Left ventricle myocardium inferior (tissue), 1 donor: ENCODE data around the gene B3GNT3. TPM values are rescaled to one million over a fixed set of nuclear protein-coding genes. Genes with fewer than 3 reads are reported as not detected.

Experiments
- DNase-seq: peaks from one replicate; pipeline ENCODE4 v3.0.0-alpha.2; 2020
- H3K27ac ChIP-seq: fragments of 200-600 bp; replicated peaks from 2 replicates; pipeline ENCODE4 v1.8.0; 2021
- H3K27me3 ChIP-seq: fragments of 200-600 bp; 2 replicates; pipeline ENCODE4 v1.8.0; 2021; ENCODE audit warnings: low read depth
- H3K36me3 ChIP-seq: fragments of 200-600 bp; 2 replicates; pipeline ENCODE4 v1.8.0; 2021
- H3K4me1 ChIP-seq: fragments of 200-600 bp; 2 replicates; pipeline ENCODE4 v1.8.0; 2021
- H3K4me3 ChIP-seq: fragments of 200-600 bp; 2 replicates; pipeline ENCODE4 v1.8.0; 2021; ENCODE audit warnings: mild to moderate bottlenecking, moderate library complexity
- H3K9me3 ChIP-seq: fragments of 200-600 bp; replicated peaks from 2 replicates; pipeline ENCODE4 v1.8.0; 2021
- intact Hi-C: fragments of 100-400 bp; cut with micrococcal nuclease; formaldehyde crosslinking; loops from one replicate; pipeline ENCODE4 v1.11.0; 2022
- total RNA-seq: library from RNA; stranded (reverse); fragmentation: NEBNext Ultra II Directional; extraction: Animal tissue kit (Norgen Biotek cat#: 25700); gene quantifications from one replicate; pipeline ENCODE4 v1.2.1, GENCODE V29; 2021
- TF ChIP-seq, protein P1 (sequence below): fragments of 200-600 bp; IDR thresholded peaks from 2 replicates; pipeline ENCODE4 v1.8.0; 2021; ENCODE audit warnings: antibody characterized with exemption, mild to moderate bottlenecking, borderline replicate concordance
- donor health status: DM: no; HTN: yes; CAD: no; lungs with severe emphysema.

Gene B3GNT3
- total RNA-seq, 1 donor from 2014 or later = not detected

GRCh38 chr19:17862711-17863519 is 68.0 kb downstream of the B3GNT3 start:
- peaks cover 46% of the 10 kb centered on the region for H3K36me3 ChIP-seq
- H3K9me3 ChIP-seq = no peaks in the 10 kb centered on the region
- H3K27me3 ChIP-seq = no peaks in the 10 kb centered on the region
- DNase-seq = no peak
- TF ChIP-seq, protein P1, sequence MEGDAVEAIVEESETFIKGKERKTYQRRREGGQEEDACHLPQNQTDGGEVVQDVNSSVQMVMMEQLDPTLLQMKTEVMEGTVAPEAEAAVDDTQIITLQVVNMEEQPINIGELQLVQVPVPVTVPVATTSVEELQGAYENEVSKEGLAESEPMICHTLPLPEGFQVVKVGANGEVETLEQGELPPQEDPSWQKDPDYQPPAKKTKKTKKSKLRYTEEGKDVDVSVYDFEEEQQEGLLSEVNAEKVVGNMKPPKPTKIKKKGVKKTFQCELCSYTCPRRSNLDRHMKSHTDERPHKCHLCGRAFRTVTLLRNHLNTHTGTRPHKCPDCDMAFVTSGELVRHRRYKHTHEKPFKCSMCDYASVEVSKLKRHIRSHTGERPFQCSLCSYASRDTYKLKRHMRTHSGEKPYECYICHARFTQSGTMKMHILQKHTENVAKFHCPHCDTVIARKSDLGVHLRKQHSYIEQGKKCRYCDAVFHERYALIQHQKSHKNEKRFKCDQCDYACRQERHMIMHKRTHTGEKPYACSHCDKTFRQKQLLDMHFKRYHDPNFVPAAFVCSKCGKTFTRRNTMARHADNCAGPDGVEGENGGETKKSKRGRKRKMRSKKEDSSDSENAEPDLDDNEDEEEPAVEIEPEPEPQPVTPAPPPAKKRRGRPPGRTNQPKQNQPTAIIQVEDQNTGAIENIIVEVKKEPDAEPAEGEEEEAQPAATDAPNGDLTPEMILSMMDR = no peak
- H3K27ac ChIP-seq = peak overlapping the region; percentile 50
- intact Hi-C loops = no loop called here
- no peak overlapping the region for H3K4me3 ChIP-seq
- peaks cover 36% of the 10 kb centered on the region for H3K4me1 ChIP-seq

Other genes starting within 250 kb of the B3GNT3 start
- 31.2 TPM for gene COLGALT1, start 239.5 kb upstream of the B3GNT3 start, total RNA-seq
- 0.05 TPM for gene UNC13A, start 106.8 kb upstream of the B3GNT3 start, total RNA-seq
- gene MAP1S, start 75.7 kb upstream of the B3GNT3 start, total RNA-seq = 21.4 TPM
- 0.71 TPM for gene FCHO1, start 43.7 kb upstream of the B3GNT3 start, total RNA-seq
- not detected for gene INSL3, start 26.4 kb downstream of the B3GNT3 start, total RNA-seq
- 1.7 TPM for gene JAK3, start 52.8 kb downstream of the B3GNT3 start, total RNA-seq
- 767 TPM for gene RPL18A, start 64.8 kb downstream of the B3GNT3 start, total RNA-seq
- gene SLC5A5, start 76.8 kb downstream of the B3GNT3 start, total RNA-seq = not detected
- gene CCDC124, start 137.9 kb downstream of the B3GNT3 start, total RNA-seq = 87.4 TPM
- 0.38 TPM for gene KCNN1, start 172.0 kb downstream of the B3GNT3 start, total RNA-seq
- gene ARRDC2, start 213.0 kb downstream of the B3GNT3 start, total RNA-seq = 16.6 TPM